B cell (primary cell): Measurements from ENCODE around the gene RESF1. TPM values are rescaled to one million over a fixed set of nuclear protein-coding genes. Genes with fewer than 3 reads are reported as not detected.

ENCODE experiments used
- ATAC-seq: fragments of 200-7000 bp; cut with Tn5 transposase; one replicate; pipeline ENCODE4 v1.10.0; 2021; ENCODE audit warnings: low read depth, mild to moderate bottlenecking, moderate number of reproducible peaks, moderate library complexity
- CTCF ChIA-PET: fragments of 350-600 bp; sonication (Branson Sonifier 250); formaldehyde crosslinking; loops from one replicate; lab custom pipeline; 2021; ENCODE audit warnings: antibody characterized with exemption, inconsistent platforms; lab: Charles Lee
- POLR2A ChIA-PET: fragments of 350-600 bp; sonication (Branson Sonifier 250); formaldehyde crosslinking; loops from one replicate; lab custom pipeline; 2021; ENCODE audit warnings: antibody characterized with exemption; lab: Charles Lee
- DNase-seq: peaks from one replicate; pipeline ENCODE4 v3.0.0; 2013
- H2AFZ ChIP-seq: 2 replicates; pipeline ENCODE4 v1.6.1; 2012; ENCODE audit warnings: mild to moderate bottlenecking, low read depth, low read length; ENCODE audit not compliant: insufficient read depth, poor library complexity, severe bottlenecking
- H3K27ac ChIP-seq, 2 donors: 1 replicate in 1 of 2; 2 replicates in 1 of 2; pipeline ENCODE4 v1.5.1; 2012 to 2013; ENCODE audit warnings: low read length in 2 of 2, mild to moderate bottlenecking in 2 of 2, moderate library complexity in 1 of 2
- H3K27me3 ChIP-seq, 4 experiments: fragments of 200-600 bp in 1 of 4; sonication (generic) in 1 of 4; replicated peaks in 1 of 4; 1 replicate in 2 of 4; 2 replicates in 2 of 4; pipeline versions ENCODE4 v1.6.1 to v1.7.0; 2013 to 2016; ENCODE audit warnings: low read length in 3 of 4, mild to moderate bottlenecking in 2 of 4, mixed read lengths in 1 of 4, moderate library complexity in 1 of 4; ENCODE audit not compliant: insufficient read depth in 4 of 4, control insufficient read depth in 3 of 4; ENCODE audit errors: control extremely low read depth in 1 of 4
- H3K36me3 ChIP-seq, 2 experiments: replicated peaks in 1 of 2; 1 replicate in 1 of 2; 2 replicates in 1 of 2; pipeline versions ENCODE4 v1.6.1 to v1.7.1; 2013; ENCODE audit warnings: low read length in 1 of 2; ENCODE audit not compliant: insufficient read depth in 2 of 2, control insufficient read depth in 1 of 2; ENCODE audit errors: control extremely low read depth in 1 of 2, extremely low read depth in 1 of 2
- H3K4me1 ChIP-seq, 2 donors: fragments of 200-600 bp in 1 of 2; sonication (generic) in 1 of 2; 1 replicate in 1 of 2; 2 replicates in 1 of 2; pipeline versions ENCODE4 v1.5.1 to v1.6.1; 2013 to 2017; ENCODE audit warnings: low read length in 2 of 2; ENCODE audit not compliant: control insufficient read depth in 2 of 2, insufficient read depth in 2 of 2
- H3K4me2 ChIP-seq: replicated peaks from 2 replicates; pipeline ENCODE3; 2012; ENCODE audit warnings: mild to moderate bottlenecking, low read depth, low read length; ENCODE audit not compliant: poor library complexity, severe bottlenecking
- H3K4me3 ChIP-seq, 5 experiments: fragments of 200-600 bp in 1 of 5; sonication (generic) in 1 of 5; 1 replicate in 3 of 5; 2 replicates in 2 of 5; pipeline versions ENCODE4 v1.5.1 to v1.7.0; 2011 to 2016; ENCODE audit warnings: low read length in 4 of 5, mild to moderate bottlenecking in 4 of 5, low read depth in 2 of 5, control low read depth in 1 of 5, moderate library complexity in 1 of 5; ENCODE audit not compliant: insufficient read depth in 1 of 5; ENCODE audit errors: control extremely low read depth in 1 of 5, extremely low read depth in 1 of 5
- H3K79me2 ChIP-seq: fragments of 200-600 bp; sonication (generic); one replicate; pipeline ENCODE4 v1.6.0; 2016; ENCODE audit warnings: low read length; ENCODE audit not compliant: control insufficient read depth, insufficient read depth
- H3K9ac ChIP-seq: fragments of 200-600 bp; sonication (generic); 2 replicates; pipeline ENCODE4 v1.6.1; 2017; ENCODE audit warnings: mild to moderate bottlenecking, low read length, moderate library complexity
- H3K9me3 ChIP-seq, 3 donors: one replicate each; pipeline versions ENCODE4 v1.6.1 to v1.7.1; 2013; ENCODE audit warnings: low read length in 2 of 3; ENCODE audit not compliant: control insufficient read depth in 2 of 3, insufficient read depth in 1 of 3; ENCODE audit errors: control extremely low read depth in 1 of 3
- H4K20me1 ChIP-seq: 2 replicates; pipeline ENCODE4 v1.6.0; 2012; ENCODE audit warnings: mild to moderate bottlenecking, low read length; ENCODE audit not compliant: insufficient read depth, control insufficient read depth, poor library complexity, severe bottlenecking
- H3K27ac Mint-ChIP-seq: one replicate; pipeline ENCODE4 v1.8.0; 2021; ENCODE audit warnings: mixed read lengths
- H3K27me3 Mint-ChIP-seq: one replicate; pipeline ENCODE4 v1.8.0; 2021; ENCODE audit warnings: mixed read lengths
- H3K4me1 Mint-ChIP-seq: one replicate; pipeline ENCODE4 v1.8.0; 2021; ENCODE audit warnings: mixed read lengths
- H3K4me3 Mint-ChIP-seq: one replicate; pipeline ENCODE4 v1.8.0; 2021; ENCODE audit warnings: mixed read lengths
- H3K9me3 Mint-ChIP-seq: one replicate; pipeline ENCODE4 v1.8.0; 2022; ENCODE audit warnings: mixed read lengths; ENCODE audit not compliant: insufficient read depth
- CTCF ChIP-seq: fragments of 200-600 bp; IDR thresholded peaks from one replicate; pipeline ENCODE4 v1.8.0; 2022; ENCODE audit warnings: antibody characterized with exemption, mild to moderate bottlenecking
- EZH2 ChIP-seq: IDR thresholded peaks from 2 replicates; pipeline ENCODE4 v1.6.1; 2012; ENCODE audit warnings: borderline replicate concordance, low read depth, mild to moderate bottlenecking, moderate library complexity, low read length; ENCODE audit not compliant: insufficient read depth, poor library complexity, severe bottlenecking
- WGBS: methylation state at CpG from one replicate; pipeline ENCODE4 v1.1.5; 2013; ENCODE audit warnings: missing lambda C conversion rate; ENCODE audit not compliant: insufficient coverage; 5-methylcytosine and 5-hydroxymethylcytosine counted together
- intact Hi-C: fragments of 100-400 bp; cut with micrococcal nuclease; formaldehyde crosslinking; loops from one replicate; pipeline ENCODE4 v1.10.0; 2022
- polyA plus RNA-seq: library from polyadenylated mRNA; depleted of rRNA; stranded (reverse); fragments of >200 nt; gene quantifications from 2 replicates; pipeline ENCODE4 v1.2.3, GENCODE V29; 2012
- total RNA-seq, 2 donors: library from RNA; stranded (reverse); fragments of 120-200 nt in 1 of 2; gene quantifications; 1 replicate in 1 of 2; 2 replicates in 1 of 2; pipeline versions ENCODE4 v1.2.3 to v1.2.4, GENCODE V29; 2013 to 2022

The RESF1 gene
- total and polyA plus RNA-seq, 2 donors (not counting 1 experiment from before 2014, with no cell fraction given), result 47.3 to 352 TPM

- Histone ChIP-seq H3K4me2 (no peak overlapping the region), H3K4me3 (no peak overlapping the region), H3K79me2 (no peaks in the 10 kb centered on the region), H4K20me1 (no peaks in the 10 kb centered on the region), H3K9me3 (peaks cover 1 to 22% (median 13%) of the 10 kb centered on the region in 3 donors), H3K27ac (no peak overlapping the region), H3K9ac (no peak overlapping the region), H3K27me3 (no peaks in the 10 kb centered on the region), H3K36me3 (no peaks in the 10 kb centered on the region), H2AFZ (no peak overlapping the region), H3K4me1 (no peaks in the 10 kb centered on the region)
- POLR2A ChIA-PET, result interaction anchor here (0.7 kb wide), 2 partner anchors 26 to 167 kb away, joined by 3 to 4 read pairs; no protein-coding TSS in a partner anchor
- H3K9me3 Mint-ChIP-seq, result no peaks in the 10 kb centered on the region
- WGBS, result 100% methylated on average over 1 of the region's 3 CpGs
- TF ChIP-seq EZH2, result no peak
- no peak for TF ChIP-seq CTCF
- no peak overlapping the region for H3K27ac Mint-ChIP-seq
- CTCF ChIA-PET, result no interaction called here
- ATAC-seq (no peak), DNase-seq (no peak)
- H3K4me3 Mint-ChIP-seq, result no peak overlapping the region
- intact Hi-C loops, result no loop called here
- H3K27me3 Mint-ChIP-seq, result no peaks in the 10 kb centered on the region
- H3K4me1 Mint-ChIP-seq, result peaks cover 3% of the 10 kb centered on the region
These were observed 43.8 kb upstream of the RESF1 start for GRCh38 chr12:31915446-31915845.

GRCh38 chr12:31922341-31923062 is 36.7 kb upstream of the RESF1 start:
- H3K27ac ChIP-seq, result no peak overlapping the region
- Mint-ChIP-seq H3K4me3 (no peak overlapping the region), H3K27ac (no peak overlapping the region), H3K4me1 (no peaks in the 10 kb centered on the region), H3K27me3 (no peaks in the 10 kb centered on the region), H3K9me3 (peaks cover 12% of the 10 kb centered on the region)
- H3K4me2 ChIP-seq, result no peak overlapping the region
- H3K36me3 ChIP-seq, result no peaks in the 10 kb centered on the region
- TF ChIP-seq EZH2 (no peak), CTCF (no peak)
- H4K20me1 ChIP-seq, result no peaks in the 10 kb centered on the region
- no peak overlapping the region for H3K9ac ChIP-seq
- H2AFZ ChIP-seq, result no peak overlapping the region
- POLR2A ChIA-PET, result no interaction called here
- H3K4me3 ChIP-seq, result no peak overlapping the region
- DNase-seq (no peak), ATAC-seq (no peak)
- H3K27me3 ChIP-seq, result no peaks in the 10 kb centered on the region
- H3K9me3 ChIP-seq, result peaks cover 12 to 34% (median 31%) of the 10 kb centered on the region in 3 donors
- no peaks in the 10 kb centered on the region for H3K4me1 ChIP-seq
- H3K79me2 ChIP-seq, result no peaks in the 10 kb centered on the region
- CTCF ChIA-PET, result interaction anchor here (0.5 to 2.3 kb wide), 2 partner anchors 37 to 461 kb away, joined by 3 to 5 read pairs; partner anchors contain the start of gene RESF1
- intact Hi-C loops, result no loop called here
- WGBS, result 100% methylated on average over 1 of the region's 1 CpG
